Breast epithelium (tissue), 4 donors: ENCODE data around the gene UBXN11. TPM values are rescaled to one million over a fixed set of nuclear protein-coding genes. Genes with fewer than 3 reads are reported as not detected.

Experiments
- DNase-seq, 2 donors: peaks; one replicate each; pipeline ENCODE4 v3.0.0-alpha.2; 2019; ENCODE audit warnings: low spot score in 2 of 2
- H3K27ac ChIP-seq, 2 donors: fragments of 200-600 bp; sonication (generic) in 1 of 2; one replicate each; pipeline ENCODE4 v1.5.1; 2016 to 2019; ENCODE audit warnings: mild to moderate bottlenecking in 1 of 2
- H3K27me3 ChIP-seq, 2 donors: fragments of 200-600 bp; sonication (generic) in 1 of 2; one replicate each; pipeline versions ENCODE4 v1.5.1 to v1.6.0; 2017 to 2019; ENCODE audit warnings: control low read depth in 1 of 2, mild to moderate bottlenecking in 1 of 2
- H3K36me3 ChIP-seq: fragments of 200-600 bp; one replicate; pipeline ENCODE4 v1.5.1; 2019
- H3K4me1 ChIP-seq, 2 donors: fragments of 200-600 bp; sonication (generic); one replicate each; pipeline ENCODE4 v1.5.1; 2016 to 2019; ENCODE audit warnings: control low read depth in 1 of 2
- H3K4me3 ChIP-seq, 3 donors: fragments of 200-600 bp; sonication (generic); 1 replicate in 2 of 3; 2 replicates in 1 of 3; pipeline ENCODE4 v1.5.1; 2016 to 2019; ENCODE audit warnings: mild to moderate bottlenecking in 3 of 3, moderate library complexity in 2 of 3
- H3K9me3 ChIP-seq, 2 donors: fragments of 200-600 bp; sonication (generic) in 1 of 2; one replicate each; pipeline ENCODE4 v1.5.1; 2016 to 2019; ENCODE audit warnings: control low read depth in 1 of 2
- CTCF ChIP-seq, 3 donors: fragments of 450-650 bp; IDR thresholded peaks; one replicate each; pipeline ENCODE4 v1.5.1; 2016 to 2017; ENCODE audit warnings: antibody characterized with exemption in 3 of 3, mild to moderate bottlenecking in 3 of 3, moderate library complexity in 3 of 3
- POLR2A ChIP-seq: fragments of 450-650 bp; IDR thresholded peaks from one replicate; pipeline ENCODE4 v1.6.1; 2016; ENCODE audit warnings: antibody characterized with exemption, mild to moderate bottlenecking, moderate library complexity
- POLR2AphosphoS5 ChIP-seq, 3 donors: sonication (generic); formaldehyde crosslinking; IDR thresholded peaks; one replicate each; pipeline ENCODE4 v1.6.1; 2017; ENCODE audit warnings: antibody characterized with exemption in 3 of 3
- intact Hi-C: fragments of 100-400 bp; cut with DNase I; formaldehyde crosslinking; loops from one replicate; pipeline ENCODE4 v1.15.1; 2023; ENCODE audit warnings: low total_unique reads
- total RNA-seq, 3 donors: library from RNA; depleted of rRNA; stranded (reverse); fragments of >200 nt; gene quantifications; one replicate each; pipeline ENCODE4 v1.1.0, GENCODE V29; 2016

UBXN11 gene
- total RNA-seq, 3 donors from 2014 or later = 15.0 to 25.5 (median 24.9) TPM

DNA sequence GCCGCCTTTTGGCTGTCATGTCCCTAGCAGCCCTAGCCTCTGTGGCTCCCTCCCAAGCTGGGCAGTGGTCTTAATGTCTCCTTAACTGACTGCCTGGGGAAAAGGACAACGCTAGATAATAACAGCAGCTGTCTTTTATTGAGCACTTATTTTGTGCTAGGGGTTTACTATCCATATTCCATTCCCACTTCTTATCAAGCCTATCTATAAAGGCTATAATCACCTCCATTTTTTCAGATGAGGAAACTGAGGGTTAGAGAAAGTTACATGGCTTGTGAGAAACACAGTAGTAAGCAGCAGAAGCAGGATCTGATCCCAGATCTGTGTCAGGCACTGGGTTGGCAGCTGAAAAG lies 20.4 kb downstream of the UBXN11 start:
- no peaks in the 10 kb centered on the region for H3K9me3 ChIP-seq
- peaks cover 0 to 6% of the 10 kb centered on the region in 2 donors for H3K4me1 ChIP-seq
- no peaks in the 10 kb centered on the region for H3K36me3 ChIP-seq
- H3K27ac ChIP-seq = peak overlapping the region; percentile 6 to 82
- TF ChIP-seq POLR2AphosphoS5 (IDR thresholded peaks at IDR 0.05) = no peak
- no peak for TF ChIP-seq POLR2A
- no peak for TF ChIP-seq CTCF (IDR thresholded peaks at IDR 0.05)
- DNase-seq = no peak
- H3K4me3 ChIP-seq = no peak overlapping the region
- H3K27me3 ChIP-seq = no peaks in the 10 kb centered on the region
- intact Hi-C loops = no loop called here

DNA sequence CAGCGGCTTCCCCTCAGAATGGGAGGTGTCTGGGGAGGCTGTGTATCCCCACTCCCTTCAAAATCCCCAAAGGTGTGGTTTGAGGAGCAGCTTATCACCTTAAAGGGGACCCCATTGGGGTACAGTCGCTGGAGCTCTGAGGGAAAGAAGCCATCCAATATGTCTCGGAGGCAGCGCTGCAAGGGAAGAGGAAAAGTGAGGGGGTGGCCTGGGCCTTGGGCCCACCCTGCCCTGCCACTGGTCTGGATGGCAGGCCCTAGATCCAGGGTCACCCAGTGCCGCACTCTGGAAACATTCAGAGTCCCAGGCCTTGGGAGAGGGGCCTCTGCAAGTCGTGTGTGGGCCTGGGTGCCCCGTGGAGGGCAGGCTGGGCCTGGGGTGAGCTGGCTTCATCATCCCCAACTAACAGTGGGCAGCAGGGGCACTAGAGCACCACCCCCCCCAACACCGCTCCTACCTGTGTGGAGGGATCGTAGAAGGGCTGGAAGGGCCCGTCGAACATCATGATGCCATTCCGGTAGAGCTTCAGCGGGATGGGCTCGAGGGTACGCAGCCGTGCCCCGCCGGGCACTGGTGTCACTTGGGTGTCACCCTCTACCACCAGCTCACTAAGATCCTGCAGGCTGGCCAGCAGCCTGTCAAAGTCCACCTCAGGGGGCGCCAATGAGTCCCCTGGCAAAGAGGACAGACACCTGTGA lies 20.9 kb downstream of the UBXN11 start:
- peaks cover 0 to 6% of the 10 kb centered on the region in 2 donors for H3K4me1 ChIP-seq
- H3K36me3 ChIP-seq = no peaks in the 10 kb centered on the region
- peak overlapping the region; percentile 13 to 82 for H3K27ac ChIP-seq
- no peak overlapping the region for H3K4me3 ChIP-seq
- H3K9me3 ChIP-seq = no peaks in the 10 kb centered on the region
- intact Hi-C loops = no loop called here
- H3K27me3 ChIP-seq = no peaks in the 10 kb centered on the region
- no peak for DNase-seq
- no peak for TF ChIP-seq POLR2AphosphoS5 (IDR thresholded peaks at IDR 0.05)
- no peak for TF ChIP-seq POLR2A
- no peak for TF ChIP-seq CTCF (IDR thresholded peaks at IDR 0.05)

- intact Hi-C loops = no loop called here
- H3K4me3 ChIP-seq = no peak overlapping the region
- peak in 1 of 2 donors; percentile 78 for DNase-seq
- H3K27ac ChIP-seq = peak overlapping the region; percentile 40 to 82
- TF ChIP-seq POLR2AphosphoS5 (IDR thresholded peaks at IDR 0.05) (peak in 1 of 3 donors; percentile 27), CTCF (IDR thresholded peaks at IDR 0.05) (peak in 2 of 3 donors; percentile 39 to 51), POLR2A (no peak)
- H3K9me3 ChIP-seq = no peaks in the 10 kb centered on the region
- H3K4me1 ChIP-seq = peaks cover 0 to 6% of the 10 kb centered on the region in 2 donors
- no peaks in the 10 kb centered on the region for H3K27me3 ChIP-seq
- H3K36me3 ChIP-seq = no peaks in the 10 kb centered on the region
These were observed 21.7 kb downstream of the UBXN11 start for GRCh38 chr1:26284597-26285347.

GRCh38 chr1:26283871-26284596 lies 22.4 kb downstream of the UBXN11 start:
- no peaks in the 10 kb centered on the region for H3K27me3 ChIP-seq
- TF ChIP-seq CTCF (IDR thresholded peaks at IDR 0.05) (no peak), POLR2AphosphoS5 (IDR thresholded peaks at IDR 0.05) (no peak), POLR2A (no peak)
- intact Hi-C loops = no loop called here
- no peaks in the 10 kb centered on the region for H3K36me3 ChIP-seq
- H3K9me3 ChIP-seq = no peaks in the 10 kb centered on the region
- H3K27ac ChIP-seq = peak overlapping the region; percentile 40 to 82
- H3K4me1 ChIP-seq = peaks cover 4 to 8% of the 10 kb centered on the region in 2 donors
- DNase-seq = no peak
- no peak overlapping the region for H3K4me3 ChIP-seq
